Activated T-cell treated with anti-CD3 and anti-CD28 coated beads, Interleukin-2, amount 50 U/mL, for 72 hours (primary cell): ENCODE data around the gene LMAN2. TPM values are rescaled to one million over a fixed set of nuclear protein-coding genes. Genes with fewer than 3 reads are reported as not detected.

Source experiments
- ATAC-seq, 2 donors: fragments of 150-1000 bp; cut with Tn5 transposase; replicated peaks in 1 of 2; 2 replicates each; pipeline ENCODE4 v1.10.0; 2021; ENCODE audit warnings: moderate library complexity in 2 of 2, mild to moderate bottlenecking in 1 of 2
- DNase-seq, 2 donors: peaks; one replicate each; pipeline ENCODE4 v3.0.0; 2021 to 2022; ENCODE audit warnings: mixed read lengths in 1 of 2
- H3K27ac Mint-ChIP-seq: one replicate; pipeline ENCODE4 v1.8.0; 2022; ENCODE audit warnings: mild to moderate bottlenecking, moderate library complexity, mixed read lengths
- H3K27me3 Mint-ChIP-seq: one replicate; pipeline ENCODE4 v1.8.0; 2022; ENCODE audit warnings: low read depth, mixed read lengths
- H3K36me3 Mint-ChIP-seq, 2 donors: one replicate each; pipeline ENCODE4 v1.8.0; 2022; ENCODE audit warnings: mixed read lengths in 2 of 2, mild to moderate bottlenecking in 1 of 2; ENCODE audit not compliant: insufficient read depth in 2 of 2
- H3K4me1 Mint-ChIP-seq: one replicate; pipeline ENCODE4 v1.8.0; 2022; ENCODE audit warnings: low read depth, mixed read lengths
- H3K4me3 Mint-ChIP-seq, 2 donors: one replicate each; pipeline ENCODE4 v1.8.0; 2022; ENCODE audit warnings: mild to moderate bottlenecking in 2 of 2, mixed read lengths in 2 of 2, moderate library complexity in 2 of 2
- H3K9me3 Mint-ChIP-seq, 2 donors: one replicate each; pipeline ENCODE4 v1.8.0; 2022; ENCODE audit warnings: mixed read lengths in 2 of 2
- total RNA-seq, 2 donors: library from RNA; stranded (reverse); gene quantifications; one replicate each; pipeline ENCODE4 v1.2.3, GENCODE V29; 2022

Gene LMAN2
- total RNA-seq, 2 donors from 2014 or later, result 115 to 124 TPM

DNA sequence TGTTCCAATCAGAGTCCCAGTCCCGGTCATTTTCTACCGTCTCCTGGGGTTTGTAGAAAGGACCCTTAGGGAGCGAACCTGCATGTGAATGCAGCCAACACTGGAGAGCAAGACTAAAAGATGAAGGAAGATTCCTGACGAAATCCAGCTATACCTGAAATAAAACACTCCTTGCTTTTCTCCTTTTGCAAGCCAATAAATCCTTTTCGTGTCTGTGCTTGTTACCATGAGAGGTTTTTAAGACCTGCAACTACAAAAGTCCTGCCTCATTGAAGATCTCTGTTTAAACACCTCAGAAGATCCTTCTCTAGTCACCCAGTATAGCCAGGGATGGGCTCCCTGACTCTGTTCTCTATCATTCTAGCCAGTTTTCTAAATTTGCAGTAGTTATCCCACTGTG lies 22.7 kb upstream of the LMAN2 start:
- ATAC-seq, result no peak
- H3K27me3 Mint-ChIP-seq, result no peaks in the 10 kb centered on the region

DNA sequence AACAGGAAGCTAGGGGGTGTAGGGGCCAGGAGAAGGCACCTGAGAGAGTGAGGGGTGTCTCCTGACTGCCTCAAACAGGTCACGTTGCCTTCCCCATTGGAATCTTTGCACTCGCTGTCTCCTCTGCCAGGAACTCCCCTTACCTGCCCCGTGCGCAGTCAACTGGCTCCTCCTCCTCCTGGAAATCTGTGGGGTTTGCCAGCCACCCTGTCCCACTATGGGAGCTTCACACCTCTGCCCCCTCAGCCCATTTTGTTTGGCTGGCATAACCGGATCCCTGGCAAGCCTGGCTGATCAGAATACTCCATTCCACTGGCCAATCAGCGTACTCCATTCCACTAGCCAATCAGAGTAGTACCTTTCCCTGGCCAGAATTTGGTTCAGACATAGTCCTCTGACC lies 22.3 kb upstream of the LMAN2 start:
- no peak for DNase-seq
- no peaks in the 10 kb centered on the region for H3K27me3 Mint-ChIP-seq
- H3K9me3 Mint-ChIP-seq, result no peaks in the 10 kb centered on the region
- peak overlapping the region in 1 of 2 donors; percentile 32 for H3K4me3 Mint-ChIP-seq
- no peak overlapping the region for H3K27ac Mint-ChIP-seq
- peaks cover under 1 to 2% of the 10 kb centered on the region in 2 donors for H3K36me3 Mint-ChIP-seq
- no peak for ATAC-seq
- peaks cover 48% of the 10 kb centered on the region for H3K4me1 Mint-ChIP-seq

More for the DNA sequence above, 22.7 kb upstream of the LMAN2 start:
- Mint-ChIP-seq H3K4me1 (peaks cover 48% of the 10 kb centered on the region), H3K4me3 (peak overlapping the region in 1 of 2 donors; percentile 32), H3K27ac (no peak overlapping the region), H3K36me3 (peaks cover 0 to 1% of the 10 kb centered on the region in 2 donors), H3K9me3 (no peaks in the 10 kb centered on the region)
- DNase-seq, result no peak

- Mint-ChIP-seq H3K9me3 (no peaks in the 10 kb centered on the region), H3K4me1 (peaks cover 54% of the 10 kb centered on the region), H3K27me3 (no peaks in the 10 kb centered on the region), H3K36me3 (peaks cover 4 to 6% of the 10 kb centered on the region in 2 donors), H3K4me3 (peak overlapping the region; percentile 39 to 75), H3K27ac (peak overlapping the region; percentile 68)
- no peak for DNase-seq
- peak; percentile 27 to 48 for ATAC-seq
Observed at GRCh38 chr5:177372910-177373309, 21.4 kb upstream of the LMAN2 start.

DNA sequence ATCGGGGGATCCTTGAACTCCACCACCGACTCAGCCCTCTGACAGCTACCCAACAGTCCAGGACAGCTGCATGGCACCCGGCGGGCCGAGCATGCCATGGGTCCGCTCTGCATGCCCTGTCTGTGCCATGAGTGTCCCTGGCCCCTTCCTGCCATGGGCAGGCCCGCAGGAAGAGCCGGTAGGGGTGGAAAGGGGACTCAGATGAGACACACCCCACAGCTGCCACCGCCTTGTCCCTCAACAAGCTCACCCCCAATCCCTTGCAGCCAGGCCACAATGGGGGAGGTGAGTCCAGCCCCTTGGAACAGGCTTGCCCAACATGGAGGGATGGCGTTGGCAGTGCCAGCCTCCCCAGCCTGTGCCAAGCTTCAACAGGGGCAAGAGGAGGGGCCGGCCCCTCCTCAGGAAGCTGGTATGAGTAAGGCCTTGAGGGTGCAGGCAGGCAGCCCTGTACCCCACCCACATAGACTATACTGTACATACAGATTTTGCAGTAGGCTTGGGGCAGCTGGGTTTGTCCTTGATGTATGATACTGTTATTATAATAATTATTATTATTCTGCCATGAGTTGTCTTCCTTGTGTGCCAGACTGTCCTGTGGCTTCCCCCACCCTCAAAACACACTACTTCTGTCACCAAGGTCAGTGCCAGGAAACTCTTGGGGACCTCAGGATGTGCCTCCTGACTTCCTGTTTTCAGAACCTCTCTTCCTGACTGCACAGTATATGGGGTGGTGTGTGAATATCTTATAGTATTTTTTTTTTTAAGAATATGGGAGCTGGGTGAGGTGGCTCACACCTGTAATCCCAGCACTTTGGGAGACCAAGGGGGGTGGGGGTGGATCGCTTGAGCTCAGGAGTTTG lies 20.8 kb upstream of the LMAN2 start:
- peak; percentile 31 to 40 for DNase-seq
- H3K4me1 Mint-ChIP-seq, result peaks cover 54% of the 10 kb centered on the region
- no peaks in the 10 kb centered on the region for H3K9me3 Mint-ChIP-seq
- H3K36me3 Mint-ChIP-seq, result peaks cover 4 to 6% of the 10 kb centered on the region in 2 donors
- H3K4me3 Mint-ChIP-seq, result peak overlapping the region; percentile 39 to 75
- no peaks in the 10 kb centered on the region for H3K27me3 Mint-ChIP-seq
- peak overlapping the region; percentile 68 for H3K27ac Mint-ChIP-seq
- ATAC-seq, result peak; percentile 64 to 80

- H3K36me3 Mint-ChIP-seq, result peaks cover 6 to 7% of the 10 kb centered on the region in 2 donors
- DNase-seq (no peak), ATAC-seq (no peak)
- peaks cover 60% of the 10 kb centered on the region for H3K4me1 Mint-ChIP-seq
- no peaks in the 10 kb centered on the region for H3K9me3 Mint-ChIP-seq
- no peaks in the 10 kb centered on the region for H3K27me3 Mint-ChIP-seq
- H3K27ac Mint-ChIP-seq, result no peak overlapping the region
- peak overlapping the region; percentile 39 to 75 for H3K4me3 Mint-ChIP-seq
Observed at GRCh38 chr5:177371120-177372033, 19.9 kb upstream of the LMAN2 start.

- Mint-ChIP-seq H3K27ac (no peak overlapping the region), H3K4me1 (peaks cover 67% of the 10 kb centered on the region), H3K4me3 (peak overlapping the region; percentile 53 to 81), H3K36me3 (peaks cover 7 to 8% of the 10 kb centered on the region in 2 donors), H3K9me3 (no peaks in the 10 kb centered on the region), H3K27me3 (no peaks in the 10 kb centered on the region)
- peak; percentile 68 to 87 for ATAC-seq
- peak; percentile 60 to 82 for DNase-seq
Observed at GRCh38 chr5:177370488-177371119, 19.1 kb upstream of the LMAN2 start.

DNA sequence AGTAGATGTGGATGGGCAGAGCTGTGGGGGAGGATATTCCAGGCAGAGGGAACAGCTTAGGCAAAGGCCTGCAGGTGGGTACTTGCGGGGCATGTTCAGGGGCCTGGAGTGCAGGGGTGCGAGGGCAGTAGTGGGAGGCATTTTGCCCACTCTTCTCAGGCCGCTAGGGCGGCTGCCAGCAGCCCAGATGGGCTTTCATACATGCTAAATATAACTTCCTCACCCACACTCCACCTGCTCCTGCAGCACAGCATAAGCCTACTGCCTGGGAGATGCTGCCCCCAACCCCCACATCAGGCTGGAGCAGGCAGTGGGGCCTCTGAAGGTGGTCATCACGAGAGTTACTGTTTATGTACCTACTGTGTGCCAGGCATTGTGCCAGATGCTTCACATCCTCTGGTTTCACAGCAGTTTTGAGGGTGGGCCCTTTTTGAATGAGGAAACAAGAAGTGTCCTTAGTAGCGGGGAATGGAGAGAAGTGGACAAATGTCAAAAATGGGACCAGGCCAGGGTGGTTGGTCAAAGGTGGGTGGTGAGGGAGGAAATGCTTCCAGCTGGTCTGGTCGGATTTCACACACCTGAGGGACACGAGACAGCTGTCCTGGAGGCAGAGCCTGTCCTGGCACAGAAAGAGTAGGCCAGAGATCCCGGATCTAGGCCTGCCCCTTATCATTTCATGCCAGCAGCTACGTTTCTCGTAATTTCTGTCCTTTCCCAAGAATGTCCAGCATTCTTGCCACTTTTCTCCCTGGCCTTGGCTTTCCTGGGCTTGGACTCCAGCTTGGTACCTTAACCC lies 18.4 kb upstream of the LMAN2 start:
- Mint-ChIP-seq H3K9me3 (no peaks in the 10 kb centered on the region), H3K4me3 (no peak overlapping the region), H3K4me1 (peaks cover 71% of the 10 kb centered on the region), H3K27me3 (no peaks in the 10 kb centered on the region), H3K36me3 (peaks cover 7 to 8% of the 10 kb centered on the region in 2 donors), H3K27ac (no peak overlapping the region)
- DNase-seq, result no peak
- ATAC-seq, result no peak

DNA sequence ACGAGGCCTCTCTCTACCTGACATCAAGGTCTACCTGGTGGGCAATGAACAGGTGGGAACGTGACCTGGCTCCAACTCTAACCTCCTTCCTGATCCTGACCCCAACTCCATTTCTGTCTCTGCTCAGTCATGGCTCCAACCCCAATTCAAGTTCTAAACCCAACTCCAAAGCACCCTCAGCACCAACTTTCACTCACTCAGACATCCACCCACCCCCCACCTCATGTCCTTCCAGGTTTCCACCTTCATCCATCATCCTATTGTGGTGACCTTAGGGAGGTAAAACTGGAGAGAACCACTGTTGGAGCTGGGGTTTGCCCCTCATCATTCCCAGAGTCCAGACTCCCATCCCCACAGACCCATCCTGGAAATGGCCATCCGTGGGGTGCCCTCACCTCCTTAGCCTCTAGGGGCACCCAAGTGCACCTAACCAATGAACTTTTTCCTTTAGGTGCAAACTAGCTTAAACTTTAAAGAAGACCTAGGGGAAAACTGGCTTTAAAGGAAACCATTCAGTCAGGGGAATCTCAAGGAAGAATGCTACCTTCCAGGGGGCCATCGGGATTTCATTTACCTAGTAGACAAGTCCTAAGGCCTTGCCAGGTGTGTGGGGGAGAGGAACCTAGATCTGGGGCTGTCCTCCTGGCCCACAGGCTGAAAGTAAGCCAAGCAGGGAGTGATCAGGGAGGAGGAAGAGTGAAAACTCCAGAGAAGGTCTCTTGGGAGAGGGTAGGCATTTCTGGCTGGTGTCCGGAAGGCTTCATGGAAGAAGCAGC lies 17.6 kb upstream of the LMAN2 start:
- ATAC-seq, result no peak
- Mint-ChIP-seq H3K4me1 (peaks cover 73% of the 10 kb centered on the region), H3K27me3 (no peaks in the 10 kb centered on the region), H3K36me3 (peaks cover 7 to 8% of the 10 kb centered on the region in 2 donors), H3K9me3 (no peaks in the 10 kb centered on the region), H3K4me3 (peak overlapping the region; percentile 4 to 38), H3K27ac (peak overlapping the region; percentile 48)
- peak in 1 of 2 donors; percentile 40 for DNase-seq

DNA sequence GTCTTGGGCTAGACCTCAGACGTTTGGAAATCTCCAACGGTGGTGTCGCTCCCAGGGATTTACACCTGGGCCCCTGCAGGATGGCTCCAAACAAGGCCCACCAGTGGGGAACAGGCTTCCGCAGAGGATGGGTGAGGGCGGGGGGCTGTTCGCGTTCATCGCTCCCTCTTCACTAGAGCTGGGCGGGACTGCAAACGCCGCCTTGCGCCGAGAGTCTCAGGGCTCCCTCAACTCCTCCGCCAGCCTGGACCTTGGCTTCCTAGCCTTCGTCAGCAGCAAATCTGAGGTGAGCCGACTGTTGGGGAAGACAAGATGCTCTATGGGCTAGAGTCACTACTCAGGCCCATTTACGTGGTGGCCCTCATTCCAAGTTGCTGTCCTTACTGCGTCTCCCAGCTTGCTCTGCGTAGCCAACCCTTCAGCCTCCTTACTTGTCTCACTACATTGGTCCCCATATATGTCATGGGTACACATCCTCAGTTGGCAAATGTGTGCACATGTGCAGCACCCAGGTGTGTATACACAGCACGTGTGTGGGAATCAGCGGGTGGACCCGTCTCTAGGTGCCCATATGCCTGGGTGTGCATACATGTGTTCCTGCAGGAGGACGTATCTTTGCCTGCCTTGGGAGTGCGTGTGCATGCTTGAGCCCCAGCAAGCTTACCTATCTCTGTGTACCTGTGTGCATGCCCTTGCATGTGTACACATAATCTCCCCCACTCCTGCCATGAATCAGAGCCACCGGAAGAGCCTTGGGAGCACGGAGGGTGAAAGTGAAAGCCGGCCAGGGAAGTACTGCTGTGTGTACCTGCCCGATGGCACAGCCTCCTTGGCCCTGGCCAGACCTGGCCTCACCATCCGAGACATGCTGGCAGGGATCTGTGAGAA lies 16.8 kb upstream of the LMAN2 start:
- Mint-ChIP-seq H3K27me3 (no peaks in the 10 kb centered on the region), H3K4me1 (peaks cover 71% of the 10 kb centered on the region)

GRCh38 chr5:177367323-177367848 lies 15.9 kb upstream of the LMAN2 start:
- no peaks in the 10 kb centered on the region for H3K9me3 Mint-ChIP-seq
- H3K27ac Mint-ChIP-seq, result no peak overlapping the region
- ATAC-seq (no peak), DNase-seq (no peak)
- H3K27me3 Mint-ChIP-seq, result no peaks in the 10 kb centered on the region
- H3K4me3 Mint-ChIP-seq, result no peak overlapping the region
- H3K36me3 Mint-ChIP-seq, result peaks cover 7 to 8% of the 10 kb centered on the region in 2 donors
- H3K4me1 Mint-ChIP-seq, result peaks cover 69% of the 10 kb centered on the region

More for the DNA sequence above, 16.8 kb upstream of the LMAN2 start:
- ATAC-seq (no peak), DNase-seq (no peak)
- Mint-ChIP-seq H3K36me3 (peaks cover 7 to 8% of the 10 kb centered on the region in 2 donors), H3K4me3 (no peak overlapping the region), H3K9me3 (no peaks in the 10 kb centered on the region), H3K27ac (no peak overlapping the region)
